ENCODE data around the gene RB1. TPM values are rescaled to one million over a fixed set of nuclear protein-coding genes. Genes with fewer than 3 reads are reported as not detected.

Gene RB1
- total RNA-seq, 1 experiment from 2014 or later = 57.1 TPM

GRCh38 chr13:48508011-48508410 lies 204.5 kb downstream of the RB1 start:
- intact Hi-C loops (cut with micrococcal nuclease; ENCODE audit: unreplicated experiment) = no loop called here

GRCh38 chr13:48510698-48511097 lies 207.1 kb downstream of the RB1 start:
- Histone ChIP-seq H3K27ac (ENCODE audit: low read depth, low read length, poor library complexity, severe bottlenecking) (no peak overlapping the region), H3K4me3 (ENCODE audit: low read depth, low read length, poor library complexity, severe bottlenecking) (no peak overlapping the region), H3K9me3 (ENCODE audit: low read depth, low read length, poor library complexity, severe bottlenecking) (no peaks in the 10 kb centered on the region), H3K36me3 (ENCODE audit: insufficient read depth, low read length, poor library complexity, severe bottlenecking) (no peaks in the 10 kb centered on the region), H3K4me1 (ENCODE audit: insufficient read depth, low read length, poor library complexity, severe bottlenecking) (no peaks in the 10 kb centered on the region), H3K27me3 (replicated peaks; ENCODE audit: insufficient read depth, low read depth, low read length, poor library complexity) (no peaks in the 10 kb centered on the region)
- ChIA-PET POLR2A (ENCODE audit: low non-redundant PET) (interaction anchor here (0.6 kb wide), 1 partner anchor 135 kb away, joined by 3 read pairs; no protein-coding TSS in a partner anchor), CTCF (no interaction called here)
- no TSS peak for BruUV-seq (replicated peaks)
- intact Hi-C loops (cut with micrococcal nuclease; ENCODE audit: unreplicated experiment) = no loop called here
- DNase-seq (ENCODE audit: low spot score) = no peak
- no peak for TF ChIP-seq CTCF (conservative IDR thresholded peaks at IDR 0.05; ENCODE audit: low read depth, low read length)
- no peak for TF ChIP-seq EZH2 (IDR thresholded peaks at IDR 0.05; ENCODE audit: borderline replicate concordance, low read depth, low read length, poor library complexity, severe bottlenecking)

More at GRCh38 chr13:48508011-48508410, 204.5 kb downstream of the RB1 start:
- Histone ChIP-seq H3K27me3 (replicated peaks; ENCODE audit: insufficient read depth, low read depth, low read length, poor library complexity) (no peaks in the 10 kb centered on the region), H3K27ac (ENCODE audit: low read depth, low read length, poor library complexity, severe bottlenecking) (no peak overlapping the region), H3K36me3 (ENCODE audit: insufficient read depth, low read length, poor library complexity, severe bottlenecking) (no peaks in the 10 kb centered on the region), H3K4me1 (ENCODE audit: insufficient read depth, low read length, poor library complexity, severe bottlenecking) (no peaks in the 10 kb centered on the region), H3K4me3 (ENCODE audit: low read depth, low read length, poor library complexity, severe bottlenecking) (no peak overlapping the region), H3K9me3 (ENCODE audit: low read depth, low read length, poor library complexity, severe bottlenecking) (no peaks in the 10 kb centered on the region)
- TF ChIP-seq EZH2 (IDR thresholded peaks at IDR 0.05; ENCODE audit: borderline replicate concordance, low read depth, low read length, poor library complexity, severe bottlenecking) (no peak), CTCF (conservative IDR thresholded peaks at IDR 0.05; ENCODE audit: low read depth, low read length) (no peak)
- BruUV-seq (replicated peaks) = no TSS peak
- no peak for DNase-seq (ENCODE audit: low spot score)
- ChIA-PET POLR2A (ENCODE audit: low non-redundant PET) (interaction anchor here (0.7 kb wide), 1 partner anchor 543 kb away, joined by 8 read pairs; no protein-coding TSS in a partner anchor), CTCF (no interaction called here)

- no peaks in the 10 kb centered on the region for H3K27me3 ChIP-seq (replicated peaks; ENCODE audit: insufficient read depth, low read depth, low read length, poor library complexity)
- TF ChIP-seq CTCF (conservative IDR thresholded peaks at IDR 0.05; ENCODE audit: low read depth, low read length) (no peak), EZH2 (IDR thresholded peaks at IDR 0.05; ENCODE audit: borderline replicate concordance, low read depth, low read length, poor library complexity, severe bottlenecking) (no peak)
- POLR2A ChIA-PET (ENCODE audit: low non-redundant PET) = no interaction called here
- intact Hi-C loops (cut with micrococcal nuclease; ENCODE audit: unreplicated experiment) = no loop called here
- no TSS peak for BruUV-seq (replicated peaks)
- no peaks in the 10 kb centered on the region for H3K36me3 ChIP-seq (ENCODE audit: insufficient read depth, low read length, poor library complexity, severe bottlenecking)
- H3K4me3 ChIP-seq (ENCODE audit: low read depth, low read length, poor library complexity, severe bottlenecking) = no peak overlapping the region
- no peak overlapping the region for H3K27ac ChIP-seq (ENCODE audit: low read depth, low read length, poor library complexity, severe bottlenecking)
- no peak for DNase-seq (ENCODE audit: low spot score)
- H3K4me1 ChIP-seq (ENCODE audit: insufficient read depth, low read length, poor library complexity, severe bottlenecking) = no peaks in the 10 kb centered on the region
- CTCF ChIA-PET = no interaction called here
- no peaks in the 10 kb centered on the region for H3K9me3 ChIP-seq (ENCODE audit: low read depth, low read length, poor library complexity, severe bottlenecking)
Observed at GRCh38 chr13:48511621-48512230, 208.2 kb downstream of the RB1 start.

Data from A673 (cell line).